ENCODE results near the gene TMEM109.

TMEM109 gene

GRCh38 chr11:60897496-60897895, 16.5 kb upstream of the TMEM109 start:
- no peaks in the 10 kb centered on the region for H3K9me3 ChIP-seq (ENCODE audit: insufficient read depth, low read length)
- no peak for TF ChIP-seq YY1 (IDR thresholded peaks at IDR 0.05; ENCODE audit: insufficient read depth, insufficient read length)
- no peak for TF ChIP-seq SUZ12 (IDR thresholded peaks at IDR 0.05; ENCODE audit: extremely low read depth, insufficient read depth, insufficient read length)
- TF ChIP-seq ZNF274 (IDR thresholded peaks at IDR 0.05; ENCODE audit: low read depth, low read length), result no peak
- no peak for DNase-seq (ENCODE audit: low read depth, low spot score)
- H3K9ac ChIP-seq (ENCODE audit: insufficient read length, low read depth), result no peak overlapping the region
- peaks cover 97% of the 10 kb centered on the region for H3K36me3 ChIP-seq (ENCODE audit: insufficient read depth, insufficient read length, low read length)
- no peaks in the 10 kb centered on the region for H3K4me1 ChIP-seq (ENCODE audit: insufficient read depth, insufficient read length)
- no peak overlapping the region for H3K4me3 ChIP-seq (ENCODE audit: insufficient read length, low read depth)
- no peaks in the 10 kb centered on the region for H3K27me3 ChIP-seq (ENCODE audit: insufficient read depth, insufficient read length)

- Histone ChIP-seq H3K9me3 (ENCODE audit: insufficient read depth, low read length) (no peaks in the 10 kb centered on the region), H3K4me1 (ENCODE audit: insufficient read depth, insufficient read length) (no peaks in the 10 kb centered on the region), H3K27me3 (ENCODE audit: insufficient read depth, insufficient read length) (no peaks in the 10 kb centered on the region), H3K4me3 (ENCODE audit: insufficient read length, low read depth) (no peak overlapping the region), H3K36me3 (ENCODE audit: insufficient read depth, insufficient read length, low read length) (peaks cover 98% of the 10 kb centered on the region), H3K9ac (ENCODE audit: insufficient read length, low read depth) (no peak overlapping the region)
- DNase-seq (ENCODE audit: low read depth, low spot score), result peak; percentile 40
- TF ChIP-seq SUZ12 (IDR thresholded peaks at IDR 0.05; ENCODE audit: extremely low read depth, insufficient read depth, insufficient read length), result no peak
- no peak for TF ChIP-seq YY1 (IDR thresholded peaks at IDR 0.05; ENCODE audit: insufficient read depth, insufficient read length)
- TF ChIP-seq ZNF274 (IDR thresholded peaks at IDR 0.05; ENCODE audit: low read depth, low read length), result no peak
Observed at GRCh38 chr11:60899046-60899936, 14.7 kb upstream of the TMEM109 start.

GRCh38 chr11:60899977-60900376, 14.0 kb upstream of the TMEM109 start:
- no peak for DNase-seq (ENCODE audit: low read depth, low spot score)
- H3K36me3 ChIP-seq (ENCODE audit: insufficient read depth, insufficient read length, low read length), result peaks cover 98% of the 10 kb centered on the region
- no peak overlapping the region for H3K9ac ChIP-seq (ENCODE audit: insufficient read length, low read depth)

GRCh38 chr11:60900673-60901404, 13.1 kb upstream of the TMEM109 start:
- H3K4me3 ChIP-seq (ENCODE audit: insufficient read length, low read depth), result no peak overlapping the region
- no peak for TF ChIP-seq YY1 (IDR thresholded peaks at IDR 0.05; ENCODE audit: insufficient read depth, insufficient read length)
- TF ChIP-seq ZNF274 (IDR thresholded peaks at IDR 0.05; ENCODE audit: low read depth, low read length), result no peak
- TF ChIP-seq SUZ12 (IDR thresholded peaks at IDR 0.05; ENCODE audit: extremely low read depth, insufficient read depth, insufficient read length), result no peak
- no peaks in the 10 kb centered on the region for H3K9me3 ChIP-seq (ENCODE audit: insufficient read depth, low read length)
- H3K27me3 ChIP-seq (ENCODE audit: insufficient read depth, insufficient read length), result no peaks in the 10 kb centered on the region
- no peak overlapping the region for H3K9ac ChIP-seq (ENCODE audit: insufficient read length, low read depth)
- peaks cover 95% of the 10 kb centered on the region for H3K36me3 ChIP-seq (ENCODE audit: insufficient read depth, insufficient read length, low read length)
- DNase-seq (ENCODE audit: low read depth, low spot score), result no peak
- H3K4me1 ChIP-seq (ENCODE audit: insufficient read depth, insufficient read length), result no peaks in the 10 kb centered on the region

More at GRCh38 chr11:60899977-60900376, 14.0 kb upstream of the TMEM109 start:
- TF ChIP-seq ZNF274 (IDR thresholded peaks at IDR 0.05; ENCODE audit: low read depth, low read length) (no peak), YY1 (IDR thresholded peaks at IDR 0.05; ENCODE audit: insufficient read depth, insufficient read length) (no peak), SUZ12 (IDR thresholded peaks at IDR 0.05; ENCODE audit: extremely low read depth, insufficient read depth, insufficient read length) (no peak)
- H3K4me1 ChIP-seq (ENCODE audit: insufficient read depth, insufficient read length), result no peaks in the 10 kb centered on the region
- no peaks in the 10 kb centered on the region for H3K27me3 ChIP-seq (ENCODE audit: insufficient read depth, insufficient read length)
- no peaks in the 10 kb centered on the region for H3K9me3 ChIP-seq (ENCODE audit: insufficient read depth, low read length)
- H3K4me3 ChIP-seq (ENCODE audit: insufficient read length, low read depth), result no peak overlapping the region

- no peak overlapping the region for H3K4me3 ChIP-seq (ENCODE audit: insufficient read length, low read depth)
- DNase-seq (ENCODE audit: low read depth, low spot score), result no peak
- H3K4me1 ChIP-seq (ENCODE audit: insufficient read depth, insufficient read length), result no peaks in the 10 kb centered on the region
- peaks cover 6% of the 10 kb centered on the region for H3K27me3 ChIP-seq (ENCODE audit: insufficient read depth, insufficient read length)
- H3K9me3 ChIP-seq (ENCODE audit: insufficient read depth, low read length), result no peaks in the 10 kb centered on the region
- TF ChIP-seq YY1 (IDR thresholded peaks at IDR 0.05; ENCODE audit: insufficient read depth, insufficient read length) (no peak), SUZ12 (IDR thresholded peaks at IDR 0.05; ENCODE audit: extremely low read depth, insufficient read depth, insufficient read length) (no peak), ZNF274 (IDR thresholded peaks at IDR 0.05; ENCODE audit: low read depth, low read length) (no peak)
- H3K9ac ChIP-seq (ENCODE audit: insufficient read length, low read depth), result no peak overlapping the region
- peaks cover 78% of the 10 kb centered on the region for H3K36me3 ChIP-seq (ENCODE audit: insufficient read depth, insufficient read length, low read length)
Observed at GRCh38 chr11:60902625-60903024, 11.3 kb upstream of the TMEM109 start.

- Histone ChIP-seq H3K36me3 (ENCODE audit: insufficient read depth, insufficient read length, low read length) (peaks cover 55% of the 10 kb centered on the region), H3K9ac (ENCODE audit: insufficient read length, low read depth) (peak overlapping the region; percentile 97), H3K27me3 (ENCODE audit: insufficient read depth, insufficient read length) (peaks cover 31% of the 10 kb centered on the region), H3K9me3 (ENCODE audit: insufficient read depth, low read length) (no peaks in the 10 kb centered on the region), H3K4me3 (ENCODE audit: insufficient read length, low read depth) (peak overlapping the region; percentile 92), H3K4me1 (ENCODE audit: insufficient read depth, insufficient read length) (no peaks in the 10 kb centered on the region)
- TF ChIP-seq ZNF274 (IDR thresholded peaks at IDR 0.05; ENCODE audit: low read depth, low read length) (no peak), SUZ12 (IDR thresholded peaks at IDR 0.05; ENCODE audit: extremely low read depth, insufficient read depth, insufficient read length) (no peak), YY1 (IDR thresholded peaks at IDR 0.05; ENCODE audit: insufficient read depth, insufficient read length) (no peak)
- no peak for DNase-seq (ENCODE audit: low read depth, low spot score)
Observed at GRCh38 chr11:60905047-60905446, 8.9 kb upstream of the TMEM109 start.
